ENCODE results near the gene ENO4.

ENO4 gene

GRCh38 chr10:116866987-116867595 is 17.8 kb downstream of the ENO4 start:
- no peak for DNase-seq (ENCODE audit: low read depth in 2 of 2)

- no peak for DNase-seq (ENCODE audit: low read depth in 2 of 2)
Measured at GRCh38 chr10:116868198-116868676, 18.9 kb downstream of the ENO4 start.

DNA sequence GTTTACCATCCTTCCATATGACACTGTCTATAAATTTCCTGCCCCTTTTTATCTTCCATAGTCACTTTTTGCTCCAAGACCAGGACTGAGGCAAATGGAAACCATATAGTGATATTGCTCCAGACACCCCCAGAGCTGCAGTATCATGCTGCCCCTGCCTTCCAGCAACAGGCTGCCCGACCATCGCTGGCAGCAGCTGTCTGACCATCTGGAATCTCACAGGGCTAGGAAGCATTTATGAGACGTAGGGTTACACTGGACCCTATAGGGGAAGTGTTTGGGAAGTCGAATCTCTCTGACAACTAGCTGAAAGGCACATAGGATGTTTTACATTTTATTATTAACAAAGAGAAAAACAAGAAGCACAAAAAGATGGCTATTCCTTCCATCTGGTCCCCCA is 19.4 kb downstream of the ENO4 start:
- no peak for DNase-seq (ENCODE audit: low read depth in 2 of 2)

DNA sequence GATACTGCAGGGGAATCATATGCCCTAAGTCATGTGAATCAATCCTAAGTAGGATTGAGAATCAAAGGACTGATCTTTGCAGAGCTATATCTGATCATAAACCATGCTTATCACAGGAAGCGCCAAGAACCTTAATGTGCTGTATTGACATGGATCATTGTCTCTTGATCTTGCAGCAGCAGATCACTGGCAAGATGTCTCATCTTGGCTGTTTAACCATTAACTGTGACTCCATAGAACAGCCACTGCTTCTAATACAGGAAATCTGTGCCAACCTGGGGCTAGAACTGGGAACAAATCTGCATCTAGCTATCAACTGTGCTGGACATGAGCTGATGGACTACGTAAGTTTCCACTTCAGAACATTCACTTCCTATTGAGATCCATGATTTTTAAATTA is 21.6 kb downstream of the ENO4 start:
- DNase-seq (ENCODE audit: low read depth in 2 of 2) = no peak

GRCh38 chr10:116873134-116873533 is 23.8 kb downstream of the ENO4 start:
- no peak for DNase-seq (ENCODE audit: low read depth in 2 of 2)

DNA sequence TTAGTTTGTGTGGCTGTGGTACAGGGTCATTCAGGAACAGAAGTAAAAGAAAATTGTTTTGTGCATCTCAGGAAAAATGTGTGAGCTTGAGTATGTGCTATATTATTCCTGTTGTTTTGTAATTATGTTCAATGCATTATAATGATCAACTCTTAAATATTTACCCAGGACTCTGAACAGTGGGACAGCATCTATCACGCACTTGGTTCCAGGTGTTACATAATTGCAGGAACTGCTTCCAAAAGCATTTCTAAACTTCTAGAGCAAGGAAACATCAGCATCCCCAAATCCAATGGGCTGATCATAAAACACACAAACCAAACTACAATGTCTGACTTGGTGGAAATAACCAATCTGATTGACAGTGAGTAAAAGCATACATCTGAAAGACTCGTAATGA is 26.6 kb downstream of the ENO4 start:
- DNase-seq (ENCODE audit: low read depth in 2 of 2) = no peak

DNA sequence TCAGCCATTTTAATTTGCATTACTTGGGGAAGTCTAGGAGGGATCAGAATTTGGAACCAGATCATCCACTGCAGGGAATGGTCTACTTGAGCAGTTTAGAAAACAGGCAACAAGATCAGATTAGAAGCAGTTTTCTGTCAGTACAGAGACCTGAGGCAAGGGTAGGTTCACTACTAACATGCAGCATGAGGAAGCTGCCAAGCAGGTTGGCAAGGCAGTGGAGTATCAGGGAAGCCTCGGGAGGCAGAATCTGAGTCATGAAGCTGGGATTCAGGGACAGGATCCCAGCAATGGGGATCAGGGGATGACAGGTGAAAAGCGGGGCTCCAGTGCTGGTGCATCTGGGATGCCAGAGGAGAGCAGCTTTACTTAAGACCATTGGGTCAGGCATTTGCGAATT is 28.1 kb downstream of the ENO4 start:
- DNase-seq (ENCODE audit: low read depth in 2 of 2) = no peak

DNA sequence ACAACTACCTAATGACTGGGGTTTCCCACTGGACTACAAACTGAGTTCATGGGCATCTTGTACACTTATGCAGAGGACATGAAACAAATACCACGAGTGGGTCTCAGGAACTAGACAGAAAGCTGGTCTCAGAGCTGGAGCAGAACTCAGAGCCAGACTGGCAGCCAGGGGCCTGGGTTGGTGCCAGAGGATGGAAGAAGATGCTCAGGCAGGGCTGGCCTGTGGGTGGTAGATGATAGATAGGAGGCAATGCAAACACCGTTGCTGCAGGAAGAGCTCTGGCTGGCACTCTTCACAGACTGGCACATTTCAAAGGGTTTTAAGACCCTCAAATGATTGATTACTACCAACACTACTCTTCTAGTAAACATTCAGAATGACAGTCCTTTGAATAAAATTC is 28.8 kb downstream of the ENO4 start:
- DNase-seq (ENCODE audit: low read depth in 2 of 2) = no peak

GRCh38 chr10:116879817-116880216 is 30.5 kb downstream of the ENO4 start:
- DNase-seq (ENCODE audit: low read depth in 2 of 2) = no peak

GRCh38 chr10:116880716-116881482 is 31.6 kb downstream of the ENO4 start:
- DNase-seq (ENCODE audit: low read depth in 2 of 2) = no peak

DNA sequence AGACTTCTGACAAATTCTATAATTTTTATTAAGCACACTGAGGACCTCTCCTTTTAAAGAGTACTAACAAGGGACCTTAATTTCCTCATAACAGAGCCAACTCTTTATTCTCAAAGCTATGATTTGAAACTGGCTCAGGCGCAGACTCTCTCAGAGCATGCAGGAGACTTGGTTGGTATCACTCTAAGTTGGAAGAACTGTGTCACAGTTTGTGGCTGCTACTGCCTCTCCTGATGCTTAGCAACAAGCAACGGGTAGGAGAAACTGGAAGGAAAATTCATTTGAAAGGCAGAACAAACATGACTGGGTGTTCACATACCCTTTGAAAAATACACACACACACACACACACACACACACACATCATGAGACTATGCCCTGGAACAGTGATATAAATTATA is 33.3 kb downstream of the ENO4 start:
- DNase-seq (ENCODE audit: low read depth in 2 of 2) = no peak

- no peak for DNase-seq (ENCODE audit: low read depth in 2 of 2)
Measured at GRCh38 chr10:116886772-116887171, 37.5 kb downstream of the ENO4 start.

DNA sequence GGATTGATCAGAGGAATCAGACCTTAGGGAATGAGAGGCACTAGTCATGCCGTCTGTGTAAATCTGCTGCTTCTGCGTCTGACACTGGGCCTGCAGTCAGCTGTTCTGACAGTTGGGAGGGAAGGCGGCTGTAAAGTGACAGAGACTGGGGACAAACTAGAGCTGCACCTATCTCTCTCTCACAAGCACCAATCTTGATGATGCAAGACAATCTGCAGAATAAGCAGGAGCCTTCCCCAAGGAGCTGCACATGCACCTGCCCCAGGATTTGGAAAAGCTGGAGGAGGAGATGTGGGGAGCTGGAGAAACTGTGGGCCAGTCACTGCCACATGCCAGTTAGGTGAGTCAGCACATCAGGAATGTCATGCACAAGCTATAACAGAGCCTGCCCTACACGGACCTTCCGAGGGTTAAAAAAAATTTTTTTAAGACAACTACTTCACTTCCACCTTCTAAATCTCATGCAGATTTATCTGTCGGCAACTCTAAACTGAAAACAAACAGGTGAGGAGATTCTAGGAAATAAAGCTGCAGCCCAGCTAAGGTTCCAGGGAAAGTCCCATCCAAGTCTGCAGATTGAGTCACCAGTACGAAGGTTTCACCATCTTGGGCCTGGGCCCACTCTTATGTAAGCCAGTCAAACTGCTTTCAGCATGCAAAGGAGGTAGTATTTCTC is 39.2 kb downstream of the ENO4 start:
- no peak for DNase-seq (ENCODE audit: low read depth in 2 of 2)

- no peak for DNase-seq (ENCODE audit: low read depth in 2 of 2)
Measured at GRCh38 chr10:116889066-116889465, 39.8 kb downstream of the ENO4 start.

DNA sequence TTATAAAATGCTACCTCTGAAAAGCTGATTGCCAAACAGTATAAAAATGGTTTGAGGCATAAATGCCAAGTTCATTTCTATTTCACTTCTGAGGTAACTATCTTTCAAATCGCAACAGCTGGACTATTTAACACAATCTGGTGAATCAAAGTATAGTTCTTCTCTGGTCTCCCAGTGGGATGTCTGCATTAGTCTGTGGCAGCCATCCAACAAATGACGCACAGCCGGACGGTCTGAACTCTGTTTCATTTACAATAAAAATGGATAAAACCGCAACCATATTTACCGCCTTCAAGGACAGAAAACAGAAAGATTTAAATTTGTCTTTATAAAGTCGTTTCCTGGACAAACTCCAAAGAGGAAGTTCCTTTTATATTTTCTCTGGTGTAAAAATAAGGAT is 41.9 kb downstream of the ENO4 start:
- DNase-seq (ENCODE audit: low read depth in 2 of 2) = no peak

DNA sequence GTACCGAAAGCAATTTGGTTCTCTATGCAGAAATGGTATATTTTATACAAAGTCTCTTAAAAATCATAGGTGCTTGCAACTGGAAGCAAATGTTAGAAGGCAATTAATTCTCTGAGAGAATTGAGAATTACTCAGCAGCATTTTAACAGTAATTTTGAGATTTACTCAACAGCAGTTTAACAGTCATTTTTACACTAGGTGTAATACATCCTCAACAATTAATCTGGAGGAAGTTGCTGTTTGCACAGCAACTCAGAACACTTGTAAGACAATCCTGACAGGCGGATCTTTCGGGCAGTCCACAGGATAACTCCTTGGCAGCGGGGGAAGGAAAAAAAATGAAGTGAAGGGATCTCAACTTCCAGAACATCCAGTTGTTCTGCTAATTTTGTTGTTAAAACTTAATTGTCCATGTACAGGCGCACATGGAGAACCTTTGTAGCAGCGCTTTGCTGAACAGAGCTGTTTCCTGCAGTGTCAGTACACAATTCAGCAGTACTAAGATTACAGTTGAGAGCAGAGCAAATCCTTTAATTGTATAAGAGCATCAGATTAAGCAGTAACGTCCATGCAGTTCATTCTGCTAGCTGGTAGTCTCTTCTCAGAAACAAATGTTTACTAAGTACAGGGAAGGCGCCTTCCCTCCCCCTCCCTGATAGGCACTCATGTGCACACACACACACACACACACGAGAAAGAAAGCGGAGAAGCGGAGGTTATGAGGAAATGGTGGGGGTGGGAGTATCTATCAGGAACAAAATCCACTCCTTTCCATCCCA is 43.8 kb downstream of the ENO4 start:
- no peak for DNase-seq (ENCODE audit: low read depth in 2 of 2)

GRCh38 chr10:116893686-116894037 is 44.4 kb downstream of the ENO4 start:
- DNase-seq (ENCODE audit: low read depth in 2 of 2) = no peak

DNA sequence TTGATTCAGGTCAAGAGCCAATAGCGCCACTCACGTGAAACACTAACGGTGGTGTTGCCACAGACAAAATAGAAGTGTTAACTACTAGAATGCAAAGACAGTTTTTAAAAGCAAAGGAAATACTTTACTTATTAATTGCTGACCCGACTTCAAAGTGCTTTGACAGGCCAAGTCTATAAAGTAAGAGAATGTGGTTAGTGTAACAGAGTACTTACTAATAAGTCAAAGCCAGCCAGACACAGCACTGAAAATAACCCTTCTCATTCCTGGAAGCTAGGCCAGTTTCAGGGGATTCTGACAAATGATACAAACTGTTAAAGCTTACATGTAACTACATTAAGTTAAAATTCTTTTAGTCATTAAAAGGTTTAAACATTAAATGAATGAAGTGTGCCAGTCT is 50.3 kb downstream of the ENO4 start:
- no peak for DNase-seq (ENCODE audit: low read depth in 2 of 2)

GRCh38 chr10:116905845-116906210 is 56.5 kb downstream of the ENO4 start:
- no peak for DNase-seq (ENCODE audit: low read depth in 2 of 2)

DNA sequence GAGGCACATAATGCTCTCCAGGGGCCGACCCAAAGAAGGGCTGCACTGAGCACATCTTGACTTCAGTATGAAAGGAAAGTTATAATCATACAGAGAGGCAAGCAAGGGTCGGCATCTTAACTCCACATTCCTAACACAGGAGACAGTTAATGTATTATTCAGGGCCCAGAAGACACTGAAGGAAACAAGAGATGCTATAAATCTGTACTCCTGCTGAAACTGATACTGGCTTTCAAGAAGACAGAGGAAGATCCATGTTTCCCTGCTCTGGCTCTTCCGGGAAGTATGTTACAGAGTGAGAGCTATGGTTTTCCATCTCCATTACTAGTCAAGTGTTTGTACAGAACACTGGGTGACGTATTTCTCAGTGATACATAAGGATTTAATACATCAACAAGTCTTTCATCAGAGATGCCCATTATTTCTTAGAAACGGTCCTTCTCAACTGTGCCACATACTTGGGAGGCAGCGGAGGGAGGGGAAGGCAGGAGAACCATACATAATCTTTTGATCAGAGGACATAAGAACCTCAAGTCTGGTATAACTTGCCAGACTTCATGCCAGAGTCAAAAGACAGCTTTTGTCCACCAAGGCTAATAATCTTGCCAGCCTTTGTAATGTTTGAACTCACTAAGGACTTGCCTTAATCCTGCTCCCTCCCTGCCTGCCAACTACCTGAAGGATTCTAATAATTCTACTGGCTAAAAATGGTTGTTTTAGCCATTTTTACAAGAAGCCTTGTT is 58.1 kb downstream of the ENO4 start:
- DNase-seq (ENCODE audit: low read depth in 2 of 2) = no peak

- DNase-seq (ENCODE audit: low read depth in 2 of 2) = no peak
Measured at GRCh38 chr10:116909307-116909706, 60.0 kb downstream of the ENO4 start.

DNA sequence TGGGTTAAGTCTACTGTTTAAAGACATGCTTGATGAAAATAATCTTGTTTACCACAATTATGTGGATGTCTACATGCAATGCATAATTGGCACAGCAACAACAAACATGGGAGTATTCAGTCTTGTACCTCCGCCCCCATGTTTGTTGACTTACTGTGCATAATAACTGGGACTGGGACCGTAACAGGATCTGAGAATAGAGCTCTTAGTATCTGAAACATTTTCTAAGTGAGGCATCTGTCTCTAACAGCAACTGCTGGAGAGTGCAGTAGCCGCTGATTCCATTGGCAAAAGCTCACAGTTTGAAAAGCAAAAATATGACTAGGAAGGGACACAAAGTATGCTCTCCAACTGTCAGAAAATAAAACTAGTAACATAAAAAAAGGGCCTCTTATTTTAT is 61.6 kb downstream of the ENO4 start:
- no peak for DNase-seq (ENCODE audit: low read depth in 2 of 2)
